ENCODE data around the gene ILK. TPM values are rescaled to one million over a fixed set of nuclear protein-coding genes. Genes with fewer than 3 reads are reported as not detected.

Gene ILK
- total RNA-seq, 2 donors from 2014 or later, result 92.7 to 149 TPM

GRCh38 chr11:6629573-6629891, 26.0 kb downstream of the ILK start:
- intact Hi-C loops (cut with DNase I, micrococcal nuclease), result no loop called here
- ATAC-seq, result no peak
- DNase-seq, result no peak

GRCh38 chr11:6629892-6630631, 26.5 kb downstream of the ILK start:
- DNase-seq (peak in 1 of 2 donors; percentile 51), ATAC-seq (peak; percentile 71)
- intact Hi-C loops (cut with DNase I, micrococcal nuclease), result no loop called here

GRCh38 chr11:6630632-6631291, 27.2 kb downstream of the ILK start:
- no peak for ATAC-seq
- DNase-seq, result peak in 1 of 2 donors; percentile 21
- intact Hi-C loops (cut with DNase I, micrococcal nuclease), result no loop called here

GRCh38 chr11:6631361-6631890, 27.9 kb downstream of the ILK start:
- DNase-seq, result peak in 1 of 2 donors; percentile 18
- intact Hi-C loops (cut with DNase I, micrococcal nuclease), result no loop called here
- no peak for ATAC-seq

GRCh38 chr11:6632116-6633073, 28.8 kb downstream of the ILK start:
- no peak for DNase-seq
- intact Hi-C loops (cut with DNase I, micrococcal nuclease), result no loop called here
- ATAC-seq, result no peak

- DNase-seq, result no peak
- intact Hi-C loops (cut with DNase I, micrococcal nuclease), result no loop called here
- ATAC-seq, result no peak
These were observed 30.1 kb downstream of the ILK start for GRCh38 chr11:6633422-6634408.

- intact Hi-C loops (cut with DNase I, micrococcal nuclease), result no loop called here
- ATAC-seq, result no peak
- no peak for DNase-seq
These were observed 31.0 kb downstream of the ILK start for GRCh38 chr11:6634534-6634933.

- intact Hi-C loops (cut with DNase I, micrococcal nuclease), result no loop called here
- DNase-seq (peak; percentile 50 to 69), ATAC-seq (peak; percentile 86)
These were observed 31.7 kb downstream of the ILK start for GRCh38 chr11:6635082-6635932.

GRCh38 chr11:6636480-6636879, 32.9 kb downstream of the ILK start:
- intact Hi-C loops (cut with DNase I, micrococcal nuclease), result no loop called here
- no peak for ATAC-seq
- DNase-seq, result no peak

- intact Hi-C loops (cut with DNase I, micrococcal nuclease), result no loop called here
- ATAC-seq (no peak), DNase-seq (peak in 1 of 2 donors; percentile 31)
These were observed 34.3 kb downstream of the ILK start for GRCh38 chr11:6637871-6638270.

- intact Hi-C loops (cut with DNase I, micrococcal nuclease), result no loop called here
- ATAC-seq, result no peak
- no peak for DNase-seq
These were observed 34.9 kb downstream of the ILK start for GRCh38 chr11:6638429-6638828.

GRCh38 chr11:6640036-6640984, 36.7 kb downstream of the ILK start:
- DNase-seq, result no peak
- no peak for ATAC-seq
- intact Hi-C loops (cut with DNase I, micrococcal nuclease), result no loop called here

- intact Hi-C loops (cut with DNase I, micrococcal nuclease), result no loop called here
- ATAC-seq, result no peak
- no peak for DNase-seq
These were observed 37.6 kb downstream of the ILK start for GRCh38 chr11:6640985-6641701.

- DNase-seq (no peak), ATAC-seq (no peak)
- intact Hi-C loops (cut with DNase I, micrococcal nuclease), result no loop called here
These were observed 39.4 kb downstream of the ILK start for GRCh38 chr11:6642957-6643356.

GRCh38 chr11:6646071-6646470, 42.5 kb downstream of the ILK start:
- intact Hi-C loops (cut with DNase I, micrococcal nuclease), result no loop called here
- no peak for DNase-seq
- peak; percentile 23 for ATAC-seq

GRCh38 chr11:6646576-6646917, 43.0 kb downstream of the ILK start:
- no peak for DNase-seq

More at GRCh38 chr11:6646576-6646917, 43.0 kb downstream of the ILK start:
- intact Hi-C loops (cut with DNase I, micrococcal nuclease), result no loop called here
- ATAC-seq, result no peak
